ENCODE data around the gene CCDC39. TPM values are rescaled to one million over a fixed set of nuclear protein-coding genes. Genes with fewer than 3 reads are reported as not detected.
"Not testable (repeated sequence)": the region's sequence is repeated elsewhere in the genome, so short reads cannot be mapped to it uniquely, and the experiment has no call there.

Gene CCDC39
- total and polyA plus RNA-seq, 2 of the 8 experiments (the other 6 are each of a cell fraction or from before 2014, with no cell fraction given): 0.12 to 0.80 TPM

GRCh38 chr3:180593631-180594030, 85.7 kb downstream of the CCDC39 start:
- H3K23me2 ChIP-seq (ENCODE audit: low read depth, low read length); H3K14ac ChIP-seq (ENCODE audit: insufficient read length); H2BK12ac ChIP-seq (ENCODE audit: low read depth, low read length); H2AK5ac ChIP-seq (ENCODE audit: low read depth, low read length); H2BK20ac ChIP-seq (ENCODE audit: low read length); H3K4ac ChIP-seq (replicated peaks; ENCODE audit: insufficient read length, low read depth, low read length); H3K9me3 ChIP-seq (ENCODE audit: insufficient read depth in 2 of 2, low read depth in 1 of 2, low read length in 1 of 2); H4K8ac ChIP-seq (ENCODE audit: extremely low read depth, insufficient read depth, low read length); H3K79me2 ChIP-seq (ENCODE audit: control insufficient read depth in 1 of 2, insufficient read depth in 2 of 2, low read length in 2 of 2); H3K27ac ChIP-seq (ENCODE audit: low read depth, low read length); DNase-seq (ENCODE audit: low read depth in 1 of 2, low spot score in 2 of 2); H4K5ac ChIP-seq (ENCODE audit: insufficient read length, low read depth, low read length); H3K9ac ChIP-seq (replicated peaks in 1 of 4; ENCODE audit: extremely low read depth in 1 of 4, low read depth in 3 of 4, low read length in 3 of 4); H3K18ac ChIP-seq (ENCODE audit: extremely low read depth, low read length); FAIRE-seq; H4K20me1 ChIP-seq (replicated peaks in 1 of 2; ENCODE audit: control insufficient read depth in 1 of 2, insufficient read depth in 2 of 2, low read length in 2 of 2); H3K23ac ChIP-seq (ENCODE audit: insufficient read length); H2AFZ ChIP-seq (ENCODE audit: low read length); H2BK15ac ChIP-seq (ENCODE audit: low read length); H2BK120ac ChIP-seq (replicated peaks; ENCODE audit: low read depth, low read length); H3K4me3 ChIP-seq (ENCODE audit: extremely low read depth in 1 of 4, insufficient read depth in 2 of 4, low read depth in 3 of 4, low read length in 4 of 4); H3K4me1 ChIP-seq (replicated peaks in 1 of 4; ENCODE audit: control insufficient read depth in 3 of 4, insufficient read depth in 4 of 4, low read length in 3 of 4); H3K27me3 ChIP-seq (replicated peaks in 1 of 4; ENCODE audit: control insufficient read depth in 3 of 4, extremely low read depth in 1 of 4, insufficient read depth in 3 of 4, low read length in 3 of 4); H2BK5ac ChIP-seq (ENCODE audit: low read depth, low read length); H3K4me2 ChIP-seq (ENCODE audit: insufficient read depth in 1 of 2, low read depth in 2 of 2, low read length in 2 of 2); H4K91ac ChIP-seq (replicated peaks; ENCODE audit: insufficient read length, low read length); H3K79me1 ChIP-seq (ENCODE audit: low read depth, low read length); H3K36me3 ChIP-seq (ENCODE audit: control insufficient read depth in 2 of 4, insufficient read depth in 4 of 4, low read length in 3 of 4); H3K56ac ChIP-seq (replicated peaks; ENCODE audit: insufficient read length, low read depth, low read length): not testable (repeated sequence)
- ChIA-PET POLR2A (ENCODE audit: partially characterized antibody) (interaction anchor here (1.2 kb wide), 1 partner anchor 8 kb away, joined by 3 read pairs; the partner anchor contains the start of gene TTC14), CTCF (ENCODE audit: partially characterized antibody) (interaction anchor here (1.2 to 2.0 kb wide), 2 partner anchors 665 to 783 kb away, joined by 3 to 8 read pairs; no protein-coding TSS in a partner anchor)
- 92% methylated on average over 7 of the region's 7 CpGs; no CpG with 5 or more reads in 1 of the 2 experiments for WGBS, 2 experiments (ENCODE audit: extremely low coverage in 1 of 2, insufficient coverage in 1 of 2, insufficient read length in 1 of 2, insufficient replicate concordance in 2 of 2, low coverage in 1 of 2, low lambda C conversion rate in 2 of 2, missing lambda C conversion rate in 1 of 2)
